ENCODE results near the gene TNFSF12. TPM values are rescaled to one million over a fixed set of nuclear protein-coding genes. Genes with fewer than 3 reads are reported as not detected.
A peak's percentile ranks its signal among the peaks of the same experiment; 100 is the strongest.

Gene TNFSF12
- polyA plus RNA-seq, 2 of the 4 experiments (the other 2 are of a cell fraction), result 9.9 to 11.9 TPM

DNA sequence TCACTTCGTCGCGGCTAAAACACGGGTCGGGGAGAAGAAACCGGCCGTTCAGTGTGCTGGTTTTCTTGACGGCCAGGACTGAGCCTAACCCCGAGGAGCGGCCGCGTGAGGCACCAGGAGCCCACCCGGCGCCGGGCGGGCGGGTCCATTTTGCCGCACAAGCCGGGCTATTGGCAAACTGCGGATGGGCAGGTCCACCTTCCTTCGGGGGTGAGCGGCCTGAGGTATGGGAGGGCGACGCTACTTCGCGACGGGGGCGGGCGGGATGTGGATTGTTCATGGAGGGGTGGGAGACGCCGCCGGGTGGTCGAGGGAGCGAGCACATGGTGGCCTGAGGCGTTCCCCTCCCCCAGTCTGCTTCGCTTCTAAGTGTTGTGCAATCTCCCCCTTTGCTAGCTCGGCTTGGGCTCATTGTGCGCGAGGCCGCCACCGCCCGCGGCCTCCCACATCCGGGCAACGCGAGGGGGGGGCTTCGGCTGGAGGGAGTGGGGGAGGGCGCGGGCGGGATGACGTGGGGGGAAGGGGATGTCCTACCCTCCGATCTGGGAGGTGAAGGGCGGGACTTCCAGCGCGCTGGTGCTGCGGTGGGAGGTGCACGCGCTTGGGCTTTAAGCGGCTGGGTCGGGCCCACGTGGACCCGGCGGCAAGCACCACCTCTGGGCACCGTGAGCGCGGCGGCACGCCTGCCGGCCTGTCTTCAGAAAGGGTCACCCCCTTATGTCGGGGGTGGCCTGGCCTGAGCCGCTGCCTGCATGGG is 24.6 kb downstream of the TNFSF12 start:
- FAIRE-seq, result no peak

More for the DNA sequence above, 24.6 kb downstream of the TNFSF12 start:
- TF ChIP-seq JUN (IDR thresholded peaks at IDR 0.05), result peak; percentile 42 to 66; a peak in 3 of 5 replicates
- no peak for TF ChIP-seq FOSL2 (IDR thresholded peaks at IDR 0.05)
- no peak for TF ChIP-seq FOSL2 (CRISPR knock-in tag; IDR thresholded peaks at IDR 0.05)
- peak; percentile 82; the same call in 1 of the 2 replicates for TF ChIP-seq TFCP2L1 (CRISPR knock-in tag; IDR thresholded peaks at IDR 0.05)
- TF ChIP-seq ZSCAN20 (CRISPR knock-in tag; IDR thresholded peaks at IDR 0.05), result no peak
- TF ChIP-seq, protein P1, sequence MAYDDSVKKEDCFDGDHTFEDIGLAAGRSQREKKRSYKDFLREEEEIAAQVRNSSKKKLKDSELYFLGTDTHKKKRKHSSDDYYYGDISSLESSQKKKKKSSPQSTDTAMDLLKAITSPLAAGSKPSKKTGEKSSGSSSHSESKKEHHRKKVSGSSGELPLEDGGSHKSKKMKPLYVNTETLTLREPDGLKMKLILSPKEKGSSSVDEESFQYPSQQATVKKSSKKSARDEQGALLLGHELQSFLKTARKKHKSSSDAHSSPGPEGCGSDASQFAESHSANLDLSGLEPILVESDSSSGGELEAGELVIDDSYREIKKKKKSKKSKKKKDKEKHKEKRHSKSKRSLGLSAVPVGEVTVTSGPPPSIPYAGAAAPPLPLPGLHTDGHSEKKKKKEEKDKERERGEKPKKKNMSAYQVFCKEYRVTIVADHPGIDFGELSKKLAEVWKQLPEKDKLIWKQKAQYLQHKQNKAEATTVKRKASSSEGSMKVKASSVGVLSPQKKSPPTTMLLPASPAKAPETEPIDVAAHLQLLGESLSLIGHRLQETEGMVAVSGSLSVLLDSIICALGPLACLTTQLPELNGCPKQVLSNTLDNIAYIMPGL (CRISPR knock-in tag; IDR thresholded peaks at IDR 0.05; ENCODE audit: borderline replicate concordance), result 0 out of 2 replicates have a peak, but pooled peaks have one; percentile 8
- TF ChIP-seq, protein P2, sequence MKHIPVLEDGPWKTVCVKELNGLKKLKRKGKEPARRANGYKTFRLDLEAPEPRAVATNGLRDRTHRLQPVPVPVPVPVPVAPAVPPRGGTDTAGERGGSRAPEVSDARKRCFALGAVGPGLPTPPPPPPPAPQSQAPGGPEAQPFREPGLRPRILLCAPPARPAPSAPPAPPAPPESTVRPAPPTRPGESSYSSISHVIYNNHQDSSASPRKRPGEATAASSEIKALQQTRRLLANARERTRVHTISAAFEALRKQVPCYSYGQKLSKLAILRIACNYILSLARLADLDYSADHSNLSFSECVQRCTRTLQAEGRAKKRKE (CRISPR knock-in tag; IDR thresholded peaks at IDR 0.05; ENCODE audit: low read depth), result no peak
- TF ChIP-seq SMC3 (IDR thresholded peaks at IDR 0.05), result no peak
- TF ChIP-seq, protein P3, sequence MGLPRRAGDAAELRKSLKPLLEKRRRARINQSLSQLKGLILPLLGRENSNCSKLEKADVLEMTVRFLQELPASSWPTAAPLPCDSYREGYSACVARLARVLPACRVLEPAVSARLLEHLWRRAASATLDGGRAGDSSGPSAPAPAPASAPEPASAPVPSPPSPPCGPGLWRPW (IDR thresholded peaks at IDR 0.05), result 0 out of 2 replicates have a peak, but pooled peaks have one; percentile 26
- TF ChIP-seq, protein P4, sequence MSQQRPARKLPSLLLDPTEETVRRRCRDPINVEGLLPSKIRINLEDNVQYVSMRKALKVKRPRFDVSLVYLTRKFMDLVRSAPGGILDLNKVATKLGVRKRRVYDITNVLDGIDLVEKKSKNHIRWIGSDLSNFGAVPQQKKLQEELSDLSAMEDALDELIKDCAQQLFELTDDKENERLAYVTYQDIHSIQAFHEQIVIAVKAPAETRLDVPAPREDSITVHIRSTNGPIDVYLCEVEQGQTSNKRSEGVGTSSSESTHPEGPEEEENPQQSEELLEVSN (IDR thresholded peaks at IDR 0.05; ENCODE audit: borderline replicate concordance, low read depth), result no peak
- TF ChIP-seq, protein P5, sequence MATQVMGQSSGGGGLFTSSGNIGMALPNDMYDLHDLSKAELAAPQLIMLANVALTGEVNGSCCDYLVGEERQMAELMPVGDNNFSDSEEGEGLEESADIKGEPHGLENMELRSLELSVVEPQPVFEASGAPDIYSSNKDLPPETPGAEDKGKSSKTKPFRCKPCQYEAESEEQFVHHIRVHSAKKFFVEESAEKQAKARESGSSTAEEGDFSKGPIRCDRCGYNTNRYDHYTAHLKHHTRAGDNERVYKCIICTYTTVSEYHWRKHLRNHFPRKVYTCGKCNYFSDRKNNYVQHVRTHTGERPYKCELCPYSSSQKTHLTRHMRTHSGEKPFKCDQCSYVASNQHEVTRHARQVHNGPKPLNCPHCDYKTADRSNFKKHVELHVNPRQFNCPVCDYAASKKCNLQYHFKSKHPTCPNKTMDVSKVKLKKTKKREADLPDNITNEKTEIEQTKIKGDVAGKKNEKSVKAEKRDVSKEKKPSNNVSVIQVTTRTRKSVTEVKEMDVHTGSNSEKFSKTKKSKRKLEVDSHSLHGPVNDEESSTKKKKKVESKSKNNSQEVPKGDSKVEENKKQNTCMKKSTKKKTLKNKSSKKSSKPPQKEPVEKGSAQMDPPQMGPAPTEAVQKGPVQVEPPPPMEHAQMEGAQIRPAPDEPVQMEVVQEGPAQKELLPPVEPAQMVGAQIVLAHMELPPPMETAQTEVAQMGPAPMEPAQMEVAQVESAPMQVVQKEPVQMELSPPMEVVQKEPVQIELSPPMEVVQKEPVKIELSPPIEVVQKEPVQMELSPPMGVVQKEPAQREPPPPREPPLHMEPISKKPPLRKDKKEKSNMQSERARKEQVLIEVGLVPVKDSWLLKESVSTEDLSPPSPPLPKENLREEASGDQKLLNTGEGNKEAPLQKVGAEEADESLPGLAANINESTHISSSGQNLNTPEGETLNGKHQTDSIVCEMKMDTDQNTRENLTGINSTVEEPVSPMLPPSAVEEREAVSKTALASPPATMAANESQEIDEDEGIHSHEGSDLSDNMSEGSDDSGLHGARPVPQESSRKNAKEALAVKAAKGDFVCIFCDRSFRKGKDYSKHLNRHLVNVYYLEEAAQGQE (IDR thresholded peaks at IDR 0.05), result peak; percentile 6; the same call in 1 of the 2 replicates
- TF ChIP-seq MAZ (IDR thresholded peaks at IDR 0.05; ENCODE audit: borderline replicate concordance, low read depth, low read length), result peak; percentile 63; the same call in 1 of the 2 replicates
- TF ChIP-seq PHF8 (IDR thresholded peaks at IDR 0.05; ENCODE audit: borderline replicate concordance, low read depth), result no peak
- TF ChIP-seq, protein P6, sequence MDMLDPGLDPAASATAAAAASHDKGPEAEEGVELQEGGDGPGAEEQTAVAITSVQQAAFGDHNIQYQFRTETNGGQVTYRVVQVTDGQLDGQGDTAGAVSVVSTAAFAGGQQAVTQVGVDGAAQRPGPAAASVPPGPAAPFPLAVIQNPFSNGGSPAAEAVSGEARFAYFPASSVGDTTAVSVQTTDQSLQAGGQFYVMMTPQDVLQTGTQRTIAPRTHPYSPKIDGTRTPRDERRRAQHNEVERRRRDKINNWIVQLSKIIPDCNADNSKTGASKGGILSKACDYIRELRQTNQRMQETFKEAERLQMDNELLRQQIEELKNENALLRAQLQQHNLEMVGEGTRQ (IDR thresholded peaks at IDR 0.05), result peak; percentile 41; the same call in 1 of the 2 replicates
- TF ChIP-seq, protein P7, sequence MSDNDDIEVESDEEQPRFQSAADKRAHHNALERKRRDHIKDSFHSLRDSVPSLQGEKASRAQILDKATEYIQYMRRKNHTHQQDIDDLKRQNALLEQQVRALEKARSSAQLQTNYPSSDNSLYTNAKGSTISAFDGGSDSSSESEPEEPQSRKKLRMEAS (IDR thresholded peaks at IDR 0.05), result peak; percentile 98
- peak; percentile 26; the same call in 1 of the 2 replicates for TF ChIP-seq RARB (CRISPR knock-in tag; IDR thresholded peaks at IDR 0.05)
- no peak for TF ChIP-seq ESRRA (IDR thresholded peaks at IDR 0.05; ENCODE audit: borderline replicate concordance, low read length)
- TF ChIP-seq HOXB13 (CRISPR knock-in tag; IDR thresholded peaks at IDR 0.05; ENCODE audit: low read depth), result no peak
- no peak for TF ChIP-seq CHD4 (IDR thresholded peaks at IDR 0.05; ENCODE audit: borderline replicate concordance)
- 0 out of 2 replicates have a peak, but pooled peaks have one; percentile 7 for TF ChIP-seq EHF (CRISPR knock-in tag; IDR thresholded peaks at IDR 0.05)
- peak; percentile 99 for TF ChIP-seq MYC (IDR thresholded peaks at IDR 0.05; ENCODE audit: borderline replicate concordance, low read length)
- peak; percentile 9 for TF ChIP-seq TP53 (CRISPR knock-in tag; IDR thresholded peaks at IDR 0.05)
- TF ChIP-seq CEBPB (IDR thresholded peaks at IDR 0.05), result peak; percentile 94 to 98
- TF ChIP-seq KDM1A (IDR thresholded peaks at IDR 0.05; ENCODE audit: low read depth), result no peak
- TF ChIP-seq POLR2AphosphoS2 (conservative IDR thresholded peaks at IDR 0.05; ENCODE audit: low read length), result peak; percentile 97
- TF ChIP-seq HOXA7 (CRISPR knock-in tag; IDR thresholded peaks at IDR 0.05), result no peak
- TF ChIP-seq EP300 (IDR thresholded peaks at IDR 0.05), result peak in 1 of 2 experiments; percentile 36; a peak in 1 of 5 replicates
- peak; percentile 64 for TF ChIP-seq CHD2 (IDR thresholded peaks at IDR 0.05; ENCODE audit: low read length, partially characterized antibody)
- TF ChIP-seq FOSB (CRISPR knock-in tag; IDR thresholded peaks at IDR 0.05), result no peak
- Histone ChIP-seq H3K4me1 (peaks cover 48% of the 10 kb centered on the region), H3K4me3 (peak overlapping the region; percentile 96), H3K27ac (peak overlapping the region; percentile 96 to 97), H3K4me2 (peak overlapping the region; percentile 90), H3K9me3 (no peaks in the 10 kb centered on the region)
- WGBS (ENCODE audit: missing lambda C conversion rate), result 3% methylated on average over 45 of the region's 71 CpGs
- ATAC-seq (peak; percentile 41 to 54), DNase-seq (ENCODE audit: low read depth in 1 of 2, low spot score in 1 of 2) (peak; percentile 91 to 92)
- ChIA-PET POLR2A (interaction anchor here (0.9 to 5.0 kb wide), 7 partner anchors 10 to 114 kb away, joined by 3 to 34 read pairs (median 6); partner anchors contain the start of genes MPDU1, POLR2A, SAT2 and SOX15), CTCF (interaction anchor here (0.7 to 4.6 kb wide), 10 partner anchors 7 to 528 kb away, joined by 3 to 30 read pairs (median 8); partner anchors contain the start of genes FXR2, MPDU1, SENP3 and SOX15)

Measured in A549 (cell line).